NCI-H748 treated with DMSO at 0.1 percent for 48 hours (cell line): ENCODE results near the gene CHD6.

Source experiments
- DNase-seq: peaks from one replicate; lab custom pipeline; 2025; lab: John Stamatoyannopoulos, UW

CHD6 gene

GRCh38 chr20:41467220-41467619 lies 151.0 kb downstream of the CHD6 start:
- no peak for DNase-seq

GRCh38 chr20:41463567-41463966 lies 154.6 kb downstream of the CHD6 start:
- DNase-seq = no peak

GRCh38 chr20:41462372-41463161 lies 155.6 kb downstream of the CHD6 start:
- DNase-seq = no peak

- no peak for DNase-seq
Observed at GRCh38 chr20:41458761-41459160, 159.4 kb downstream of the CHD6 start.

- no peak for DNase-seq
Observed at GRCh38 chr20:41457173-41457857, 160.9 kb downstream of the CHD6 start.

- no peak for DNase-seq
Observed at GRCh38 chr20:41456351-41456750, 161.8 kb downstream of the CHD6 start.

- DNase-seq = no peak
Observed at GRCh38 chr20:41454250-41454649, 163.9 kb downstream of the CHD6 start.

- no peak for DNase-seq
Observed at GRCh38 chr20:41453010-41453950, 164.9 kb downstream of the CHD6 start.

- no peak for DNase-seq
Observed at GRCh38 chr20:41452226-41452625, 166.0 kb downstream of the CHD6 start.

- no peak for DNase-seq
Observed at GRCh38 chr20:41447006-41447405, 171.2 kb downstream of the CHD6 start.

- DNase-seq = no peak
Observed at GRCh38 chr20:41446456-41446855, 171.7 kb downstream of the CHD6 start.

- DNase-seq = no peak
Observed at GRCh38 chr20:41444821-41445220, 173.4 kb downstream of the CHD6 start.

- DNase-seq = no peak
Observed at GRCh38 chr20:41443691-41444090, 174.5 kb downstream of the CHD6 start.

- DNase-seq = no peak
Observed at GRCh38 chr20:41440882-41441281, 177.3 kb downstream of the CHD6 start.

- no peak for DNase-seq
Observed at GRCh38 chr20:41437836-41438235, 180.3 kb downstream of the CHD6 start.

- no peak for DNase-seq
Observed at GRCh38 chr20:41436679-41437078, 181.5 kb downstream of the CHD6 start.

GRCh38 chr20:41433203-41433602 lies 185.0 kb downstream of the CHD6 start:
- no peak for DNase-seq

GRCh38 chr20:41432746-41433145 lies 185.4 kb downstream of the CHD6 start:
- no peak for DNase-seq

- DNase-seq = no peak
Observed at GRCh38 chr20:41428285-41428684, 189.9 kb downstream of the CHD6 start.

GRCh38 chr20:41427833-41428232 lies 190.3 kb downstream of the CHD6 start:
- no peak for DNase-seq

GRCh38 chr20:41426976-41427375 lies 191.2 kb downstream of the CHD6 start:
- DNase-seq = no peak

GRCh38 chr20:41426086-41426830 lies 191.9 kb downstream of the CHD6 start:
- no peak for DNase-seq
